Astrocyte of the spinal cord (primary cell): ENCODE results near the gene ZCWPW1.

Source experiments
- DNase-seq: peaks from one replicate; pipeline ENCODE4 v3.0.0; 2011; ENCODE audit warnings: low read depth, low spot score
- H3K4me3 ChIP-seq: 2 replicates; pipeline ENCODE4 v1.5.1; 2011; ENCODE audit warnings: low read depth, mild to moderate bottlenecking, low read length, moderate library complexity
- CTCF ChIP-seq: IDR thresholded peaks from 2 replicates; pipeline ENCODE4 v1.5.1; 2012; ENCODE audit warnings: low read depth, mild to moderate bottlenecking, low read length, inconsistent platforms
- in situ Hi-C: cut with HindIII; loops from 2 replicates; pipeline ENCODE4 v1.10.0; 2017; ENCODE audit warnings: low sequenced_read_pairs

ZCWPW1 gene

GRCh38 chr7:100396421-100396982 is 32.0 kb downstream of the ZCWPW1 start:
- no peak for DNase-seq
- no peak for TF ChIP-seq CTCF
- H3K4me3 ChIP-seq = no peak overlapping the region
- in situ Hi-C loops = no loop called here

GRCh38 chr7:100394077-100394476 is 34.4 kb downstream of the ZCWPW1 start:
- no peak overlapping the region for H3K4me3 ChIP-seq
- DNase-seq = no peak
- in situ Hi-C loops = no loop called here
- TF ChIP-seq CTCF = no peak

- no peak for DNase-seq
- in situ Hi-C loops = no loop called here
- TF ChIP-seq CTCF = no peak
- no peak overlapping the region for H3K4me3 ChIP-seq
These were observed 35.1 kb downstream of the ZCWPW1 start for GRCh38 chr7:100393233-100393905.

- DNase-seq = no peak
- H3K4me3 ChIP-seq = no peak overlapping the region
- TF ChIP-seq CTCF = no peak
- in situ Hi-C loops = no loop called here
These were observed 38.1 kb downstream of the ZCWPW1 start for GRCh38 chr7:100390286-100391009.

DNA sequence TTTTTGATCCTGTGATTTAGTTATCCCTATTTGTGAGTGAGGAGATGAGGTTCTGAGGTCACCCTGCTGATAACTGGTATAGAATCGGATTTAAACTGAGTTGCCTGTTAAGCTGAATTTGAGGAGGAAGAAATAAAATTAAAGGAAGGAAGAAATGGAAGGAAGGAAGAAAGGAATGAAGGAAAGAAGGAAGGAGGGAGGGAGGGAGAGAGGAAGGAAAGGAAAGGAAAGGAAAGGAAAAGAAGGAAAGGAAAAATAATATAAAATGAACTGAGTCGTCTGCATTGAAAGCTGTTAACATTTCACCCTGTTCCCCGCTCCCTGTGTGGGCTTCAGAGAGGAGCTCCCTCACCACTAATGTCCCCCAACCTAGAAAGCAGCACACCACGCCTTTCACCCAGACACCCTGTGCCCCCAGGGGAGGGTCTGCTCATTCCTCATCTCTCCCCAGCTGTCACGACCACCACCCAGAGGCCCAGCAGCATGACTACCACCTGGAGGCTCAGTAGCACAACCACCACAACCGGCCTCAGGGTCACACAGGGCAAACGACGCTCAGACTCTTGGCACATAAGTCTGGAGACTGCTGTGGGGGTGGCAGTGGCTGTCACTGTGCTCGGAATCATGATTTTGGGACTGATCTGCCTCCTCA is 38.9 kb downstream of the ZCWPW1 start:
- in situ Hi-C loops = no loop called here
- no peak for TF ChIP-seq CTCF
- no peak overlapping the region for H3K4me3 ChIP-seq
- DNase-seq = no peak

DNA sequence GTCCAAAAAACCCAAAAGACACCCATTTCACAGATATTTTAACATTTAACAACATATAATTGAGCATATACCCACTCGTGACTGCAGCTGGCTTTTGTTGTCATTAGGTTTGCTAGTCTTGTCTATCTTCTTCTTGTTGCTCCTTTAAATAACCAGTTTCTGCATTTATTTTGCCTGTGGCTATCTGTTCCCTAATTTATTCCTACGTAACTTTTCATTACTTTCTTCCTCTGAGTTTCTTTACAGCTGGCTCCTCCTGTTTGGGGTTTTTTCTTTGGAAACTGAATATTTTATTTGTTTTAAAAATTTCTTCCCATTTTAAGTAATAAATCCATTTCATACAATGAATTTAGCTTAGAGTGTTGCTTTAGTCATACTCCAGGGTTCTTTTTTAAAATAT is 40.8 kb downstream of the ZCWPW1 start:
- in situ Hi-C loops = no loop called here
- no peak for TF ChIP-seq CTCF
- no peak for DNase-seq
- H3K4me3 ChIP-seq = no peak overlapping the region
